Neural cell (in vitro differentiated cells): ENCODE data around the gene CNTN4.

Experiments used
- EP300 ChIP-seq: fragments of 450-650 bp; conservative IDR thresholded peaks from 2 replicates; pipeline ENCODE4 v1.6.1; 2014; ENCODE audit warnings: antibody characterized with exemption, mild to moderate bottlenecking, moderate library complexity; ENCODE audit not compliant: poor library complexity, severe bottlenecking
- EZH2 ChIP-seq: fragments of 200-600, 300-800 bp; shearing (Covaris generic), sonication (generic); IDR thresholded peaks from 2 replicates; pipeline ENCODE4 v1.6.1; 2014; ENCODE audit warnings: antibody characterized with exemption, low read length, borderline replicate concordance, mild to moderate bottlenecking; ENCODE audit not compliant: insufficient read depth, poor library complexity, severe bottlenecking
- MXI1 ChIP-seq: fragments of 450-650 bp; conservative IDR thresholded peaks from 2 replicates; pipeline ENCODE4 v1.6.1; 2014; ENCODE audit warnings: antibody characterized with exemption, mild to moderate bottlenecking; ENCODE audit not compliant: poor library complexity, severe bottlenecking
- POLR2AphosphoS5 ChIP-seq: IDR thresholded peaks from 2 replicates; pipeline ENCODE4 v1.6.1; 2012
- RAD21 ChIP-seq: fragments of 450-650 bp; conservative IDR thresholded peaks from 2 replicates; pipeline ENCODE4 v1.6.1; 2014; ENCODE audit warnings: antibody characterized with exemption, mild to moderate bottlenecking, moderate library complexity
- TAF1 ChIP-seq: IDR thresholded peaks from 2 replicates; pipeline ENCODE4 v1.6.1; 2012; ENCODE audit warnings: low read depth
- TF ChIP-seq, protein P1 (sequence below): IDR thresholded peaks from 2 replicates; pipeline ENCODE4 v1.6.1; 2012; ENCODE audit warnings: borderline replicate concordance
- TF ChIP-seq, protein P2 (sequence below): fragments of 450-650 bp; IDR thresholded peaks from 2 replicates; pipeline ENCODE4 v1.5.1; 2014; ENCODE audit warnings: antibody characterized with exemption, mild to moderate bottlenecking, moderate library complexity; ENCODE audit not compliant: poor library complexity, severe bottlenecking

DNA sequence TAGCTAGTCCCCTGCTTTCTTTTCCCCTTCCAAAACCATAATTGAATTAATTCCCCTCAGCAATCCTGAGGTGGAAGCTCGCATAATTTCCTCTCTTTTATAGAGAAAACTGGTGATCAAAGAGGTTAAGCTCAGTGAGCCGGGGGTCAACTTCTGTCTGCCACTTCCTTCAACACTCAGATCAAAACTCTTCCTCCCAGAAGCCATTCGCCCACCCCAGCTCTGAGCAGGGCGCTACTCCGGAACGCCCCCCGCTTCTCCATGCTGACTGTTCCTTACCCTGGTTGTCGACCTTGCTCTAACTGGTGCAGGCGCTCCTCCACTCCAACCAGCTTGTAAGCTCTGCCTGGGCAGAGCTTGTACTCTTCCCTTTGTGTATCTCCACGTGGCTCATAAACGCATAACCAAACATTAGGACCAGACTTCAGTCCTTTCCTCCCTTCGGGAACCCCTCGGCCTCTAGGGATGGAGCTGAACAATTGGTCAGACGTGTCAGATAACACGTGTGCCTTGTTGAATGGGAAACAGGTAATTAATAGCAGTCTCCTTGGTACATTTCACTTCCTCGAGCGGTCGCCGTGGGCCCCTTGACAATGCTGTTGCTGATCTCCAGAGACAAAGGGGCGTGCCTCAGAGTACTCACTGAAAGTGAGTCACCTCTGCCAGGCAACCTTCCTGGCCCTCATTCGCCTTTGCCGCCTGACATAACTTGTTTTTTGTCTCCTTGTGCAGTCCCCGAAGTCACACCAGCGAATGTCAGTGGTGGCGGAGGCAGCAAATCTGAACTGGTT lies 939.7 kb downstream of the CNTN4 start:
- TF ChIP-seq, protein P1, sequence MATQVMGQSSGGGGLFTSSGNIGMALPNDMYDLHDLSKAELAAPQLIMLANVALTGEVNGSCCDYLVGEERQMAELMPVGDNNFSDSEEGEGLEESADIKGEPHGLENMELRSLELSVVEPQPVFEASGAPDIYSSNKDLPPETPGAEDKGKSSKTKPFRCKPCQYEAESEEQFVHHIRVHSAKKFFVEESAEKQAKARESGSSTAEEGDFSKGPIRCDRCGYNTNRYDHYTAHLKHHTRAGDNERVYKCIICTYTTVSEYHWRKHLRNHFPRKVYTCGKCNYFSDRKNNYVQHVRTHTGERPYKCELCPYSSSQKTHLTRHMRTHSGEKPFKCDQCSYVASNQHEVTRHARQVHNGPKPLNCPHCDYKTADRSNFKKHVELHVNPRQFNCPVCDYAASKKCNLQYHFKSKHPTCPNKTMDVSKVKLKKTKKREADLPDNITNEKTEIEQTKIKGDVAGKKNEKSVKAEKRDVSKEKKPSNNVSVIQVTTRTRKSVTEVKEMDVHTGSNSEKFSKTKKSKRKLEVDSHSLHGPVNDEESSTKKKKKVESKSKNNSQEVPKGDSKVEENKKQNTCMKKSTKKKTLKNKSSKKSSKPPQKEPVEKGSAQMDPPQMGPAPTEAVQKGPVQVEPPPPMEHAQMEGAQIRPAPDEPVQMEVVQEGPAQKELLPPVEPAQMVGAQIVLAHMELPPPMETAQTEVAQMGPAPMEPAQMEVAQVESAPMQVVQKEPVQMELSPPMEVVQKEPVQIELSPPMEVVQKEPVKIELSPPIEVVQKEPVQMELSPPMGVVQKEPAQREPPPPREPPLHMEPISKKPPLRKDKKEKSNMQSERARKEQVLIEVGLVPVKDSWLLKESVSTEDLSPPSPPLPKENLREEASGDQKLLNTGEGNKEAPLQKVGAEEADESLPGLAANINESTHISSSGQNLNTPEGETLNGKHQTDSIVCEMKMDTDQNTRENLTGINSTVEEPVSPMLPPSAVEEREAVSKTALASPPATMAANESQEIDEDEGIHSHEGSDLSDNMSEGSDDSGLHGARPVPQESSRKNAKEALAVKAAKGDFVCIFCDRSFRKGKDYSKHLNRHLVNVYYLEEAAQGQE = no peak
- TF ChIP-seq, protein P2, sequence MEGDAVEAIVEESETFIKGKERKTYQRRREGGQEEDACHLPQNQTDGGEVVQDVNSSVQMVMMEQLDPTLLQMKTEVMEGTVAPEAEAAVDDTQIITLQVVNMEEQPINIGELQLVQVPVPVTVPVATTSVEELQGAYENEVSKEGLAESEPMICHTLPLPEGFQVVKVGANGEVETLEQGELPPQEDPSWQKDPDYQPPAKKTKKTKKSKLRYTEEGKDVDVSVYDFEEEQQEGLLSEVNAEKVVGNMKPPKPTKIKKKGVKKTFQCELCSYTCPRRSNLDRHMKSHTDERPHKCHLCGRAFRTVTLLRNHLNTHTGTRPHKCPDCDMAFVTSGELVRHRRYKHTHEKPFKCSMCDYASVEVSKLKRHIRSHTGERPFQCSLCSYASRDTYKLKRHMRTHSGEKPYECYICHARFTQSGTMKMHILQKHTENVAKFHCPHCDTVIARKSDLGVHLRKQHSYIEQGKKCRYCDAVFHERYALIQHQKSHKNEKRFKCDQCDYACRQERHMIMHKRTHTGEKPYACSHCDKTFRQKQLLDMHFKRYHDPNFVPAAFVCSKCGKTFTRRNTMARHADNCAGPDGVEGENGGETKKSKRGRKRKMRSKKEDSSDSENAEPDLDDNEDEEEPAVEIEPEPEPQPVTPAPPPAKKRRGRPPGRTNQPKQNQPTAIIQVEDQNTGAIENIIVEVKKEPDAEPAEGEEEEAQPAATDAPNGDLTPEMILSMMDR = no peak
- TF ChIP-seq POLR2AphosphoS5 (no peak), EZH2 (no peak), RAD21 (no peak), TAF1 (no peak), EP300 (no peak), MXI1 (no peak)
